Activated CD8-positive, alpha-beta T cell treated with anti-CD3 and anti-CD28 coated beads for 36 hours (primary cell): Measurements from ENCODE around the gene MYH1. TPM values are rescaled to one million over a fixed set of nuclear protein-coding genes. Genes with fewer than 3 reads are reported as not detected.

Experiments used
- ATAC-seq: fragments of 200-7000 bp; cut with Tn5 transposase; one replicate; pipeline ENCODE4 v1.10.0; 2021; ENCODE audit warnings: mild to moderate bottlenecking, moderate library complexity
- CTCF ChIA-PET: fragments of 350-600 bp; sonication (Branson Sonifier 250); formaldehyde crosslinking; loops from one replicate; lab custom pipeline; 2021; ENCODE audit warnings: antibody characterized with exemption; lab: Charles Lee
- POLR2A ChIA-PET: fragments of 350-600 bp; sonication (Branson Sonifier 250); formaldehyde crosslinking; loops from one replicate; lab custom pipeline; 2021; ENCODE audit warnings: antibody characterized with exemption; lab: Charles Lee
- DNase-seq: peaks from one replicate; pipeline ENCODE4 v3.0.0-alpha.2; 2020
- H3K27ac Mint-ChIP-seq: one replicate; pipeline ENCODE4 v1.8.0; 2021; ENCODE audit warnings: mild to moderate bottlenecking, mixed read lengths
- H3K27me3 Mint-ChIP-seq: one replicate; pipeline ENCODE4 v1.8.0; 2021; ENCODE audit warnings: mixed read lengths
- H3K36me3 Mint-ChIP-seq: one replicate; pipeline ENCODE4 v1.8.0; 2021; ENCODE audit warnings: low read depth, mixed read lengths
- H3K4me1 Mint-ChIP-seq: one replicate; pipeline ENCODE4 v1.8.0; 2021; ENCODE audit warnings: low read depth, mixed read lengths
- H3K4me3 Mint-ChIP-seq: one replicate; pipeline ENCODE4 v1.8.0; 2021; ENCODE audit warnings: mild to moderate bottlenecking, moderate library complexity, mixed read lengths
- H3K9me3 Mint-ChIP-seq: one replicate; pipeline ENCODE4 v1.8.0; 2021; ENCODE audit warnings: mixed read lengths
- CTCF ChIP-seq: fragments of 200-600 bp; IDR thresholded peaks from one replicate; pipeline ENCODE4 v1.8.0; 2022; ENCODE audit warnings: antibody characterized with exemption, mild to moderate bottlenecking
- intact Hi-C: fragments of 100-400 bp; cut with micrococcal nuclease; formaldehyde crosslinking; loops from one replicate; pipeline ENCODE4 v1.10.0; 2022
- total RNA-seq, 2 experiments: library from RNA; stranded (reverse); gene quantifications; one replicate each; pipeline ENCODE4 v1.2.3, GENCODE V29; 2021

The MYH1 gene
- total RNA-seq, 2 experiments from 2014 or later, result not detected

GRCh38 chr17:10532026-10532425 lies 13.7 kb upstream of the MYH1 start:
- ChIA-PET POLR2A (no interaction called here), CTCF (no interaction called here)
- intact Hi-C loops, result no loop called here
- H3K9me3 Mint-ChIP-seq, result no peaks in the 10 kb centered on the region
- TF ChIP-seq CTCF, result no peak
- DNase-seq, result no peak
- H3K4me3 Mint-ChIP-seq, result no peak overlapping the region
- no peak overlapping the region for H3K27ac Mint-ChIP-seq
- H3K36me3 Mint-ChIP-seq, result no peaks in the 10 kb centered on the region
- H3K27me3 Mint-ChIP-seq, result peaks cover 1% of the 10 kb centered on the region
- no peak for ATAC-seq
- H3K4me1 Mint-ChIP-seq, result no peaks in the 10 kb centered on the region

- intact Hi-C loops, result no loop called here
- no peaks in the 10 kb centered on the region for H3K36me3 Mint-ChIP-seq
- POLR2A ChIA-PET, result no interaction called here
Observed at GRCh38 chr17:10527419-10527818, 9.1 kb upstream of the MYH1 start.

GRCh38 chr17:10526517-10526916 lies 8.2 kb upstream of the MYH1 start:
- ChIA-PET CTCF (interaction anchor here (0.6 kb wide), 1 partner anchor 91 kb away, joined by 3 read pairs; no protein-coding TSS in a partner anchor), POLR2A (no interaction called here)
- Mint-ChIP-seq H3K27me3 (peaks cover 9% of the 10 kb centered on the region), H3K9me3 (no peaks in the 10 kb centered on the region), H3K27ac (no peak overlapping the region), H3K36me3 (no peaks in the 10 kb centered on the region), H3K4me1 (no peaks in the 10 kb centered on the region), H3K4me3 (no peak overlapping the region)
- no peak for TF ChIP-seq CTCF
- intact Hi-C loops, result no loop called here
- no peak for DNase-seq
- no peak for ATAC-seq

More at GRCh38 chr17:10527419-10527818, 9.1 kb upstream of the MYH1 start:
- Mint-ChIP-seq H3K4me3 (no peak overlapping the region), H3K27me3 (peaks cover 6% of the 10 kb centered on the region), H3K4me1 (no peaks in the 10 kb centered on the region), H3K27ac (no peak overlapping the region), H3K9me3 (no peaks in the 10 kb centered on the region)
- CTCF ChIA-PET, result no interaction called here
- ATAC-seq (no peak), DNase-seq (no peak)
- TF ChIP-seq CTCF, result no peak

GRCh38 chr17:10523064-10523463 lies 4.7 kb upstream of the MYH1 start:
- H3K9me3 Mint-ChIP-seq, result no peaks in the 10 kb centered on the region
- H3K27me3 Mint-ChIP-seq, result peaks cover 11% of the 10 kb centered on the region
- no peak overlapping the region for H3K27ac Mint-ChIP-seq
- CTCF ChIA-PET, result interaction anchor here (1.6 kb wide), 1 partner anchor 13 kb away, joined by 3 read pairs; no protein-coding TSS in a partner anchor
- no peaks in the 10 kb centered on the region for H3K4me1 Mint-ChIP-seq
- TF ChIP-seq CTCF, result no peak
- ATAC-seq (no peak), DNase-seq (no peak)
- POLR2A ChIA-PET, result no interaction called here
- no peaks in the 10 kb centered on the region for H3K36me3 Mint-ChIP-seq
- H3K4me3 Mint-ChIP-seq, result no peak overlapping the region
- intact Hi-C loops, result no loop called here

GRCh38 chr17:10521949-10522348 lies 3.6 kb upstream of the MYH1 start:
- H3K27ac Mint-ChIP-seq, result no peak overlapping the region
- ChIA-PET POLR2A (no interaction called here), CTCF (interaction anchor here (1.6 kb wide), 1 partner anchor 14 kb away, joined by 3 read pairs; no protein-coding TSS in a partner anchor)
- no peaks in the 10 kb centered on the region for H3K36me3 Mint-ChIP-seq
- ATAC-seq (no peak), DNase-seq (no peak)
- H3K4me1 Mint-ChIP-seq, result no peaks in the 10 kb centered on the region
- no peak for TF ChIP-seq CTCF
- no peak overlapping the region for H3K4me3 Mint-ChIP-seq
- intact Hi-C loops, result no loop called here
- H3K9me3 Mint-ChIP-seq, result no peaks in the 10 kb centered on the region
- peaks cover 11% of the 10 kb centered on the region for H3K27me3 Mint-ChIP-seq
